ENCODE data around the gene ERG.

The ERG gene

GRCh38 chr21:38388203-38388602, 110.1 kb downstream of the ERG start:
- Mint-ChIP-seq H3K4me1 (ENCODE audit: low read depth) (no peaks in the 10 kb centered on the region), H3K27me3 (peaks cover 10% of the 10 kb centered on the region), H3K27ac (no peak overlapping the region), H3K36me3 (no peaks in the 10 kb centered on the region), H3K9me3 (ENCODE audit: low read depth) (no peaks in the 10 kb centered on the region), H3K4me3 (no peak overlapping the region)

- Mint-ChIP-seq H3K4me1 (ENCODE audit: low read depth) (no peaks in the 10 kb centered on the region), H3K9me3 (ENCODE audit: low read depth) (no peaks in the 10 kb centered on the region), H3K27ac (no peak overlapping the region), H3K4me3 (no peak overlapping the region), H3K36me3 (no peaks in the 10 kb centered on the region), H3K27me3 (peaks cover 12% of the 10 kb centered on the region)
Measured at GRCh38 chr21:38386967-38387366, 111.3 kb downstream of the ERG start.

- Mint-ChIP-seq H3K9me3 (ENCODE audit: low read depth) (no peaks in the 10 kb centered on the region), H3K27me3 (peaks cover 15% of the 10 kb centered on the region), H3K4me1 (ENCODE audit: low read depth) (no peaks in the 10 kb centered on the region), H3K36me3 (no peaks in the 10 kb centered on the region), H3K4me3 (no peak overlapping the region), H3K27ac (no peak overlapping the region)
Measured at GRCh38 chr21:38385427-38386175, 112.7 kb downstream of the ERG start.

- Mint-ChIP-seq H3K9me3 (ENCODE audit: low read depth) (no peaks in the 10 kb centered on the region), H3K27me3 (peaks cover 16% of the 10 kb centered on the region), H3K27ac (no peak overlapping the region), H3K4me1 (ENCODE audit: low read depth) (no peaks in the 10 kb centered on the region), H3K4me3 (no peak overlapping the region), H3K36me3 (no peaks in the 10 kb centered on the region)
Measured at GRCh38 chr21:38384675-38385426, 113.4 kb downstream of the ERG start.

- no peak overlapping the region for H3K27ac Mint-ChIP-seq
- H3K4me1 Mint-ChIP-seq (ENCODE audit: low read depth): no peaks in the 10 kb centered on the region
- H3K27me3 Mint-ChIP-seq: peaks cover 16% of the 10 kb centered on the region
- no peaks in the 10 kb centered on the region for H3K9me3 Mint-ChIP-seq (ENCODE audit: low read depth)
- no peak overlapping the region for H3K4me3 Mint-ChIP-seq
- no peaks in the 10 kb centered on the region for H3K36me3 Mint-ChIP-seq
Measured at GRCh38 chr21:38384238-38384560, 114.1 kb downstream of the ERG start.

- Mint-ChIP-seq H3K27ac (no peak overlapping the region), H3K9me3 (ENCODE audit: low read depth) (no peaks in the 10 kb centered on the region), H3K27me3 (peaks cover 16% of the 10 kb centered on the region), H3K36me3 (no peaks in the 10 kb centered on the region), H3K4me3 (no peak overlapping the region), H3K4me1 (ENCODE audit: low read depth) (no peaks in the 10 kb centered on the region)
Measured at GRCh38 chr21:38383411-38384237, 114.7 kb downstream of the ERG start.

- Mint-ChIP-seq H3K27me3 (peaks cover 19% of the 10 kb centered on the region), H3K27ac (no peak overlapping the region), H3K4me3 (no peak overlapping the region), H3K4me1 (ENCODE audit: low read depth) (no peaks in the 10 kb centered on the region), H3K9me3 (ENCODE audit: low read depth) (no peaks in the 10 kb centered on the region), H3K36me3 (no peaks in the 10 kb centered on the region)
Measured at GRCh38 chr21:38380481-38381137, 117.7 kb downstream of the ERG start.

- Mint-ChIP-seq H3K4me1 (ENCODE audit: low read depth) (no peaks in the 10 kb centered on the region), H3K36me3 (peaks cover 2% of the 10 kb centered on the region), H3K27me3 (peaks cover 15% of the 10 kb centered on the region), H3K4me3 (no peak overlapping the region), H3K27ac (no peak overlapping the region), H3K9me3 (ENCODE audit: low read depth) (no peaks in the 10 kb centered on the region)
Measured at GRCh38 chr21:38379147-38379546, 119.1 kb downstream of the ERG start.

GRCh38 chr21:38377165-38378088, 120.8 kb downstream of the ERG start:
- Mint-ChIP-seq H3K27ac (no peak overlapping the region), H3K9me3 (ENCODE audit: low read depth) (no peaks in the 10 kb centered on the region), H3K27me3 (peaks cover 12% of the 10 kb centered on the region), H3K4me3 (no peak overlapping the region), H3K4me1 (ENCODE audit: low read depth) (no peaks in the 10 kb centered on the region), H3K36me3 (peaks cover 2% of the 10 kb centered on the region)

GRCh38 chr21:38376693-38377092, 121.6 kb downstream of the ERG start:
- Mint-ChIP-seq H3K4me1 (ENCODE audit: low read depth) (no peaks in the 10 kb centered on the region), H3K4me3 (no peak overlapping the region), H3K27me3 (peaks cover 12% of the 10 kb centered on the region), H3K9me3 (ENCODE audit: low read depth) (no peaks in the 10 kb centered on the region), H3K36me3 (peaks cover 2% of the 10 kb centered on the region), H3K27ac (no peak overlapping the region)

GRCh38 chr21:38376235-38376634, 122.0 kb downstream of the ERG start:
- Mint-ChIP-seq H3K4me3 (no peak overlapping the region), H3K9me3 (ENCODE audit: low read depth) (no peaks in the 10 kb centered on the region), H3K27ac (no peak overlapping the region), H3K4me1 (ENCODE audit: low read depth) (no peaks in the 10 kb centered on the region), H3K27me3 (peaks cover 12% of the 10 kb centered on the region), H3K36me3 (peaks cover 2% of the 10 kb centered on the region)

GRCh38 chr21:38367646-38368045, 130.6 kb downstream of the ERG start:
- no peaks in the 10 kb centered on the region for H3K9me3 Mint-ChIP-seq (ENCODE audit: low read depth)
- H3K27ac Mint-ChIP-seq: no peak overlapping the region
- H3K27me3 Mint-ChIP-seq: no peaks in the 10 kb centered on the region
- H3K36me3 Mint-ChIP-seq: no peaks in the 10 kb centered on the region
- no peak overlapping the region for H3K4me3 Mint-ChIP-seq
- H3K4me1 Mint-ChIP-seq (ENCODE audit: low read depth): no peaks in the 10 kb centered on the region

- Mint-ChIP-seq H3K9me3 (ENCODE audit: low read depth) (no peaks in the 10 kb centered on the region), H3K4me1 (ENCODE audit: low read depth) (no peaks in the 10 kb centered on the region), H3K36me3 (no peaks in the 10 kb centered on the region), H3K4me3 (no peak overlapping the region), H3K27me3 (no peaks in the 10 kb centered on the region), H3K27ac (no peak overlapping the region)
Measured at GRCh38 chr21:38365521-38365920, 132.8 kb downstream of the ERG start.

GRCh38 chr21:38363693-38364092, 134.6 kb downstream of the ERG start:
- Mint-ChIP-seq H3K27ac (no peak overlapping the region), H3K4me3 (no peak overlapping the region), H3K27me3 (no peaks in the 10 kb centered on the region), H3K9me3 (ENCODE audit: low read depth) (no peaks in the 10 kb centered on the region), H3K36me3 (no peaks in the 10 kb centered on the region), H3K4me1 (ENCODE audit: low read depth) (no peaks in the 10 kb centered on the region)
